BJ (cell line): Measurements from ENCODE around the gene MYADML2. TPM values are rescaled to one million over a fixed set of nuclear protein-coding genes. Genes with fewer than 3 reads are reported as not detected.

Experiments
- CTCF ChIA-PET: fragments of 350-600 bp; formaldehyde crosslinking; extraction: SDS; loops from one replicate; lab custom pipeline; 2021; ENCODE audit warnings: antibody characterized with exemption, inconsistent platforms; lab: Yijun Ruan, JAX
- POLR2A ChIA-PET: fragments of 300-600 bp; sonication (Branson Sonifier 250); formaldehyde crosslinking; extraction: SDS; loops from one replicate; lab custom pipeline; 2021; ENCODE audit warnings: antibody characterized with exemption; lab: Charles Lee
- DNase-seq: peaks from one replicate; pipeline ENCODE4 v3.0.0-alpha.2; 2011; ENCODE audit warnings: low read depth
- H3K27me3 ChIP-seq: 2 replicates; pipeline ENCODE4 v1.6.0; 2011; ENCODE audit warnings: low read length; ENCODE audit not compliant: control insufficient read depth, insufficient read depth
- H3K36me3 ChIP-seq: 2 replicates; pipeline ENCODE4 v1.5.1; 2011; ENCODE audit warnings: low read length; ENCODE audit not compliant: control insufficient read depth, insufficient read depth
- H3K4me3 ChIP-seq: 2 replicates; pipeline ENCODE4 v1.5.1; 2011; ENCODE audit warnings: low read depth, mild to moderate bottlenecking, control low read depth, low read length
- polyA plus RNA-seq: library from polyadenylated mRNA; depleted of rRNA; stranded (reverse); fragments of >200 nt; gene quantifications from 2 replicates; pipeline ENCODE4 v1.2.3, GENCODE V29; 2011
- TF ChIP-seq, protein P1 (sequence below): IDR thresholded peaks from 2 replicates; pipeline ENCODE4 v1.5.1; 2011; ENCODE audit warnings: low read depth, mild to moderate bottlenecking, control low read depth, inconsistent platforms, low read length, moderate library complexity; ENCODE audit not compliant: insufficient read depth

Gene MYADML2
- polyA plus RNA-seq, 1 experiment, result not detected

DNA sequence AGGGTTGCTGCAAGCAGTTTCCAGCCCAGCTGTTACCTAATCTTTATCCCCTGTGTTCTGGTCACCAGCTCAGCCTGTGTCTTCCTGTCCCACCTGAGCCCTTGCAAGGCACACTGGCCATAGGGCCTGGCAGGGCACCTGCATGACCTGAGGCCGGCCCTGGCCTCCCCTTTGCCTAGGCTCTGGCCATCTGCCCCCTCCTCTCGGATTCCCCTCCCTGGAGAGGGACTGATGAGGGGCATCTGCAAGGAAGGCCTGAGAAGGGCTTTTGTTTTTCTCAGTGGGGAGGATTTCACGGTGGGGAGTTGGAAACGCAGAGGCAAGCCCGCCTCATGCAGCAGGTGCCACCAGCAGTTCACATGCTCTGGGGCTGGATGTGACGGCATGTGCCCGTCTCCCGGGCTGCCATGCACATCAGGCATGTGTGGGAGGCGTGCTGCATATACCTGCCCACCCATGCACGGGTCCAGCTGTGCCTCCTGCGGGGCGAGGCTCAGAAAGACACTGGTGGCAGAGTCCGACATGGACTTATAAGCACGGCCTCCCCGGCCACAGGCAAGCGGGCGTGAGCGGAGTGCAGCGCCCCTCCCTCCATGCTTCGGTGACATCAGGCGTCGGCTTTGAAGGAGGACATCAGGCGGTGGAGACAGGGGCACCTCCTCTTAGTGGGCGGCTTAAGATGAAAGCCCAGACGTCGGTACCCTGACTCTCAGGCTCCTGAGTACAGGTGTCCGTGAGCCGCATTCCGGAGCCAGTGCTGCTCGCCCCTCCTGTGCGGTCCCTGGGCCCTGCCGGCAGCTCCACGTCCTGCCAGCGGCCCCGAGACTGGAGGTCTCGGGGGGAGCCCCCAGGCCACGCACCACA is 46.9 kb upstream of the MYADML2 start:
- no peak overlapping the region for H3K4me3 ChIP-seq
- peaks cover 3% of the 10 kb centered on the region; the same call in 1 of the 2 replicates for H3K36me3 ChIP-seq
- TF ChIP-seq, protein P1, sequence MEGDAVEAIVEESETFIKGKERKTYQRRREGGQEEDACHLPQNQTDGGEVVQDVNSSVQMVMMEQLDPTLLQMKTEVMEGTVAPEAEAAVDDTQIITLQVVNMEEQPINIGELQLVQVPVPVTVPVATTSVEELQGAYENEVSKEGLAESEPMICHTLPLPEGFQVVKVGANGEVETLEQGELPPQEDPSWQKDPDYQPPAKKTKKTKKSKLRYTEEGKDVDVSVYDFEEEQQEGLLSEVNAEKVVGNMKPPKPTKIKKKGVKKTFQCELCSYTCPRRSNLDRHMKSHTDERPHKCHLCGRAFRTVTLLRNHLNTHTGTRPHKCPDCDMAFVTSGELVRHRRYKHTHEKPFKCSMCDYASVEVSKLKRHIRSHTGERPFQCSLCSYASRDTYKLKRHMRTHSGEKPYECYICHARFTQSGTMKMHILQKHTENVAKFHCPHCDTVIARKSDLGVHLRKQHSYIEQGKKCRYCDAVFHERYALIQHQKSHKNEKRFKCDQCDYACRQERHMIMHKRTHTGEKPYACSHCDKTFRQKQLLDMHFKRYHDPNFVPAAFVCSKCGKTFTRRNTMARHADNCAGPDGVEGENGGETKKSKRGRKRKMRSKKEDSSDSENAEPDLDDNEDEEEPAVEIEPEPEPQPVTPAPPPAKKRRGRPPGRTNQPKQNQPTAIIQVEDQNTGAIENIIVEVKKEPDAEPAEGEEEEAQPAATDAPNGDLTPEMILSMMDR, result no peak
- CTCF ChIA-PET, result interaction anchor here (1.5 kb wide), 1 partner anchor 35 kb away, joined by 6 read pairs; no protein-coding TSS in a partner anchor
- H3K27me3 ChIP-seq, result no peaks in the 10 kb centered on the region
- no peak for DNase-seq
- POLR2A ChIA-PET, result no interaction called here

DNA sequence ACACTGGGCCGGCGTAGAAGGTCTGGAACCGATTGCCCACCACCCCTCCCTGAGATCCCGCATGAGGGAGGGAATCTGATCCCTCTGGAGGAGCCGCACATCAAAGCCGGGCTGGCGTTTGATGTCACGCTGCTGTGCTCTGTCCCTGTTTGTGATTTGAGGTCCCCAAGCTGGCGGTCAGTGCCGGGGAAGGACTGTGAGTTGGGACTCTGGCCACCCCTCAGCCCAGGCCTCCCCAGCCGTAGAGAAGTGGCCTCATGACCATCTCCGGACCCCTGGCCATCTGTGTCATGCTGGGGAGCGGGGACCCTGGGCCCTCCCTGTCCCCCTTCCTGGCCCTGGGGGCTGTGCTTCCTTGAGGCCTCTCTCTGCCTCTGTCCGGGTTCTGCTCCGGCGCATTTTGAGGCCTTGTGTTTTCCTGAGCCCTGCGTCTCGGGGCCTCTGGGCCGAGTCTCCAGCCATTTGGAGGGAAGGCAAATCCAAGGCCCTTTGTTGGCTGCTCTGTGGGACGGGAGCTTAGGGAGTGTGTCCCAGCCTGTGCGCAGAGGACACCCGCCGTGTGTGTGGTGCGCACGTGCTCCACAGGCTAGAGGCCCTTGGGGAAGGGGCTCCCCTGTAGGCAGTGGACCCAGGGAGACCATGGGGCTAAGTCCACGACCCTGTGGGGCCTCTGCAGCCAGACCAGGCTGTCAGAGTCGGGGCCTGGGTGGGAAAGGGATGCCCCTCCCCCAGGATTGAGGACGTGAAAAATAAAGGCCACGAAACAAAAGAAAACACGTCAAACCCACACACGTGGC is 45.5 kb upstream of the MYADML2 start:
- Histone ChIP-seq H3K4me3 (no peak overlapping the region), H3K36me3 (peaks cover 3% of the 10 kb centered on the region; the same call in 1 of the 2 replicates), H3K27me3 (no peaks in the 10 kb centered on the region)
- DNase-seq, result no peak
- TF ChIP-seq, protein P1, result no peak
- ChIA-PET POLR2A (interaction anchor here (1.0 kb wide), 1 partner anchor 11 kb away, joined by 4 read pairs; no protein-coding TSS in a partner anchor), CTCF (interaction anchor here (1.1 to 2.6 kb wide), 4 partner anchors 9 to 32 kb away, joined by 3 to 16 read pairs (median 4); partner anchors contain the start of gene NOTUM)

DNA sequence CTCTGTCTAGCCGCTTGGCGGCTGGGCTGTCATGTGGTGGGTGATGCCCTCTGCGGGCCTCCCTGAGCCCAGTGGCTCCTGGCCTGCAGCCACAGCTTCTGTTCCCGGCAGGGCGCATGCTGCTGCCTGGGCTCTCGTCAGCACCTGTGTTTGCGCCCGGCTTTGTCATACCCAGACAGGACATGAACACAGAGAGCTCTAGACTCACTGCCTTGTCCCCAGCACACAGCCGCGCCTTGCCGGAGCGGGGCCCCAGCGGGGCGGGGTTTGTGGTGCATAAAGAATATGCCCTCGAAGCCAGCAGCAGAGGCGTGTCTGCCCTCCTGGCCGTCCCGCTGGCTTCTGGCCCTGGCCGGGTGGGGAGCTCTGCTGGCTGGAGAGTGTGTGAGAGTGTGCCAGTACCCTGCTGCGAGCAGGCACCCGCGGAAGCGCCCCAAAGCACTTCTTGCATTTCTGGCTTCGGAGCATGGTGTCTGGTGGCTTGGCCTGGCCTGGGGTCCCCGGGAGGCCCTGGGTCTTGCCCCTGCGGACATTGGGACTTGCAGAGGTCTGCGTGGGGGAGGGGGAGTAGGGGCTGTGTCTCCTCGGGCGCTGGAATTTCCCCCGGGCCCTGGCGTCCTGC is 44.8 kb upstream of the MYADML2 start:
- Histone ChIP-seq H3K4me3 (no peak overlapping the region), H3K36me3 (peaks cover 3% of the 10 kb centered on the region; the same call in 1 of the 2 replicates), H3K27me3 (no peaks in the 10 kb centered on the region)
- DNase-seq, result no peak
- CTCF ChIA-PET, result interaction anchor here (0.6 to 2.6 kb wide), 5 partner anchors 9 to 32 kb away, joined by 3 to 16 read pairs (median 4); partner anchors contain the start of gene NOTUM
- POLR2A ChIA-PET, result interaction anchor here (1.0 kb wide), 1 partner anchor 12 kb away, joined by 4 read pairs; no protein-coding TSS in a partner anchor
- TF ChIP-seq, protein P1, result no peak

DNA sequence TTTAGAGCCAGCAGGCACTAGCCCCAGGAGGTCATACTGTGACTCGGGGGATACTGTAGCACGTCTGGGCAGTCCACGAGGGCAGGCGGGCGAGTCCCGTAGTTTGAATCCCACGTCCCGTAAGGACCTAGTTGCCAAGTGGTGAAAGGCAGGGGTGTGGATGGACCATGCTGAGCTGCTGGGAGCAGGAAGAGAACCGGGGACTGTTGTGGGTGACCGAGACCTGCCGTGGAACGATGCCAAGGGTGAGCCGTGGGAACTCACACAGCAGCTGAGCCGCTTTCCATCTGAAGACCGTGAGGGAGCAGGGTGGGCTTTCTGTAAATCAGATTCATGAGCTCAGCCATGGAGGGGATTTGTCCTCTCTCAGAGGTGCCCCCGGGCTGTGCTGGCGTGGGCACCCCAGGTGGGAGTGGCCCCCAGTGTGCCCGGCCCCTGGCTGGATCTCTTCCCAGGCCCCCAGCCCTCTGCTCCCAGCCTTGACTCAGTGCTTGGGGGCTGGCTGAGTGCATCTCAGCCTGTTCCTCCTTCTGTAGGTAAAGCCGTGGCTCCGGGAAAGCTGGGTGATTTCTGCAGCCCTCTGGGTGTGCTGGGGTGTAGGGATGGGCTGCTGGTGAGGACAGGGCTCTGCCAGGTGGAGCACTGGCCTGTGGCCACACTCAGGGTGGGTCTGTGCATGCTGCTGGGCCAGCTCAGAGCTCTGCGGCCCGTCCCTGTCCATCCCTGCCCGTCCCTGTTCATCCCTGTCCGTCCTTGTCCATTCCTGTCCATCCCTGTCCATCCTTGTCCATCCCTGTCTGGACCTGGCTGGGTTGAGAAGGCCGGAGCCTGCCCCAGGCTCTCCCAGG is 44.0 kb upstream of the MYADML2 start:
- Histone ChIP-seq H3K27me3 (no peaks in the 10 kb centered on the region), H3K4me3 (no peak overlapping the region), H3K36me3 (peaks cover 4% of the 10 kb centered on the region)
- TF ChIP-seq, protein P1, result no peak
- POLR2A ChIA-PET, result interaction anchor here (1.0 kb wide), 1 partner anchor 13 kb away, joined by 4 read pairs; no protein-coding TSS in a partner anchor
- CTCF ChIA-PET, result interaction anchor here (0.6 to 2.6 kb wide), 7 partner anchors 8 to 31 kb away, joined by 3 to 16 read pairs (median 3); partner anchors contain the start of gene NOTUM
- no peak for DNase-seq
